ENCODE results near the gene HMG20A.

- TF ChIP-seq POLR2A (IDR thresholded peaks at IDR 0.05; ENCODE audit: low read depth), result no peak
- TF ChIP-seq, protein P1, sequence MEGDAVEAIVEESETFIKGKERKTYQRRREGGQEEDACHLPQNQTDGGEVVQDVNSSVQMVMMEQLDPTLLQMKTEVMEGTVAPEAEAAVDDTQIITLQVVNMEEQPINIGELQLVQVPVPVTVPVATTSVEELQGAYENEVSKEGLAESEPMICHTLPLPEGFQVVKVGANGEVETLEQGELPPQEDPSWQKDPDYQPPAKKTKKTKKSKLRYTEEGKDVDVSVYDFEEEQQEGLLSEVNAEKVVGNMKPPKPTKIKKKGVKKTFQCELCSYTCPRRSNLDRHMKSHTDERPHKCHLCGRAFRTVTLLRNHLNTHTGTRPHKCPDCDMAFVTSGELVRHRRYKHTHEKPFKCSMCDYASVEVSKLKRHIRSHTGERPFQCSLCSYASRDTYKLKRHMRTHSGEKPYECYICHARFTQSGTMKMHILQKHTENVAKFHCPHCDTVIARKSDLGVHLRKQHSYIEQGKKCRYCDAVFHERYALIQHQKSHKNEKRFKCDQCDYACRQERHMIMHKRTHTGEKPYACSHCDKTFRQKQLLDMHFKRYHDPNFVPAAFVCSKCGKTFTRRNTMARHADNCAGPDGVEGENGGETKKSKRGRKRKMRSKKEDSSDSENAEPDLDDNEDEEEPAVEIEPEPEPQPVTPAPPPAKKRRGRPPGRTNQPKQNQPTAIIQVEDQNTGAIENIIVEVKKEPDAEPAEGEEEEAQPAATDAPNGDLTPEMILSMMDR (IDR thresholded peaks at IDR 0.05), result no peak
These were observed 80.3 kb downstream of the HMG20A start for GRCh38 chr15:77500989-77501388.
